NCI-H446 (cell line): ENCODE results near the gene NOS3.

Experiments
- DNase-seq, 2 experiments: peaks; one replicate each; lab custom pipeline; 2025; lab: John Stamatoyannopoulos, UW

NOS3 gene

DNA sequence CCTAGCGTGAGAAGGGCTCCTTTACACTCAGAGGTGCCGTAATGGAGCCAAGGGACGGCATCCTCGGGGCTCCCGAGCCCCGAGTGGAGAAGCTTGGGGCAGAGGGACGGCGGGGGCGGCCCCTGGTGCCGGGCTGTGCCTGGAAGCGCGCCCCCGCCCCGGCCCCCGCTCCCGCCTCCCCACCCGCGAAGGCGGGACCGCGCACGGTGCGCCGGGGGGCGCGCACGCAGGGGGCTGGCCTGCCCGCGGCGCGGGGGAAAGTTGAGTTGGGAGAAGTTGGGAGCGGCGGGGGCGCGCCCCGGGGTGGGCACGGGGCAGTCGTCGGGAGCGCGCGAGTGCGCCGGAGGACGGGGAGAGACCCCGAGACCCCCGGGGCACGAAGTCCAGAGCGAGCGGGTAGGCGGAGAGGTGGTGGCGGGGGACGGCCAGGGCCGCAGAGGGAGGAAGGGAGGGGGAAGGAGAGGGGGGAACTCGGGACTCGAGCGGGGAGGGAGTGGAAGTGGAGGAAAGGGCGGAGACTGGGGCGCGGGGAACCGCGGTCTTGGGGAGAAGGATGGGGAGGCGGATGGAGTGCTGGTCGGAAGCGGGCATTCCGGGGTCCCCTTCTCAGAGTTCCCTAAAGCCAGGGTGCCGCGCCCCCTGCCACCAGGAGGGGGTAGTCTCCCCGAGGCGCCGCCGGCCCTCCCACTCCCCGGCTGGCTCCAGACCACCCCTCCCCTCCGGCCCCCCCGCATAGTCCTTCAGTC is 68.7 kb downstream of the NOS3 start, which contains the start of gene SLC4A2:
Gene SLC4A2 (plus strand): TSS at position 223 of the 746 bp plus-strand sequence. CDS start 2,399 bp downstream, outside the sequence.
- DNase-seq = peak; percentile 42 to 77

DNA sequence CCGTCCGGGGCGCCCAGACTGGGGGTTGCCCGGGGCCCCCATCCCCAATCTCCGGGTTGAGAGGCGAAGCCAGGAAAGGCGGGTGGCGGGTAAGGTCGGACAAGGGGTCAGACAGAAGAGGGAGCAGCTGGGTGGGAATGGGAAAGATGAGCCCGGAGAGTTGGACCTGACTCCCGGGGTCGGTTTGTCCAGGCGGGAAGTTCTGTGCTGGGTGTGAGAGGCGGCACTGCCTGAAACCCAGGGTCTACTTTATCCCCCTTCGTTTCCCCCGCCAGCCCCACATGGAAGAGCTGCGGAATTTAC is 69.2 kb downstream of the NOS3 start:
- DNase-seq = no peak

DNA sequence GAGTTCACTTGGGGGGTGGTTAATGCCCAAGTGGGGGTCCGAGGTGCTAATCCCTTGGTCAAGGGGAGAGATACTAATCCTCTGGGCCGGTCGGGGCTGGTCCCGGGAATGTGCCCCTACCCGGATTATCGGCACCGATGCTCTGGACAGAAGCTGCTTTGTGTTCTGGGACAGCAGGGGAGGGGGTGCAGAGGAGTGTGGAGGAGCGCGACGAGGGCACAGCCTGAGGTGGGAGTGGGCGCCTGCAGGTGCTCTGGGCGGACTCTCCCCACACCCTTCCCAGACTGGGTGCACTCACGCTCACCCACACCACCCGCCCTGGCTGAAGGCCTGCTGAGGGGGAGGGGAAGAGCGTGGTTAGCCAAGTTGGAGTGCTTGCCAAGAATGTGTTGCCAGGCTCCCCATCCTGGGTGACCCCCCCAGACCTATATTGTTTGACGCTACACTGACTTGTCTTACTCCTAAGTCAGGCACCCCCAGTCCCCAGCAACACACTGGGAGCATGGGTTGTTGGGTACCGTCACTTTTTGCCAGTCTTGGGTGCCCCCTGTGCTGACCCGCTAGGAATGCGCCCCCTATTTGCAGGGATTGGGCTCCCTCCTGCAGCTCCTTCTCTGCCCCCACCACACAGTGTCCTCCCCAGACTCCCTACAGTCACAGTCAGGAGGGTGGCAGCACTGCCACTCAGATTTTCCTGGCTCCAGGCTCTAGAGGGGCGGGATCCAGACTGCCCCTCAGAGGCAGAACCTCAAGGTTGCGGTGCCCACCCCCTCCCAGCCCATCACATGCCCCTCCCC is 69.8 kb downstream of the NOS3 start:
- peak in 1 of 2 experiments; percentile 17 for DNase-seq

- no peak for DNase-seq
Measured at GRCh38 chr7:151061213-151062110, 70.6 kb downstream of the NOS3 start.

DNA sequence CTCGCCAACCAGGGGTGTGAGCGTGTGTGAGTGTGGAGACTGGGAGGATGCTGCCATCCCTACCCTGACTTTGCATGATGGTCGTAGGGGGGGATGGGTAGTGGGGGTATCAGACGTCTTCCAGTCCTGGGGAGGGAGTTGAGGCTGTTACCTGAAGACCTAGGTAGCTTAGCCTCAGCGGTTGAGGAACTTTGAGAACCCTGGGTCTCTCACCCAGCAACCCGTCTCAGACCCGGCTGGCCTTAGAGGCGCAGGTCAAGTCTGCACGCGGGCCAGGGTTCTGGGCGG is 71.2 kb downstream of the NOS3 start:
- no peak for DNase-seq

DNA sequence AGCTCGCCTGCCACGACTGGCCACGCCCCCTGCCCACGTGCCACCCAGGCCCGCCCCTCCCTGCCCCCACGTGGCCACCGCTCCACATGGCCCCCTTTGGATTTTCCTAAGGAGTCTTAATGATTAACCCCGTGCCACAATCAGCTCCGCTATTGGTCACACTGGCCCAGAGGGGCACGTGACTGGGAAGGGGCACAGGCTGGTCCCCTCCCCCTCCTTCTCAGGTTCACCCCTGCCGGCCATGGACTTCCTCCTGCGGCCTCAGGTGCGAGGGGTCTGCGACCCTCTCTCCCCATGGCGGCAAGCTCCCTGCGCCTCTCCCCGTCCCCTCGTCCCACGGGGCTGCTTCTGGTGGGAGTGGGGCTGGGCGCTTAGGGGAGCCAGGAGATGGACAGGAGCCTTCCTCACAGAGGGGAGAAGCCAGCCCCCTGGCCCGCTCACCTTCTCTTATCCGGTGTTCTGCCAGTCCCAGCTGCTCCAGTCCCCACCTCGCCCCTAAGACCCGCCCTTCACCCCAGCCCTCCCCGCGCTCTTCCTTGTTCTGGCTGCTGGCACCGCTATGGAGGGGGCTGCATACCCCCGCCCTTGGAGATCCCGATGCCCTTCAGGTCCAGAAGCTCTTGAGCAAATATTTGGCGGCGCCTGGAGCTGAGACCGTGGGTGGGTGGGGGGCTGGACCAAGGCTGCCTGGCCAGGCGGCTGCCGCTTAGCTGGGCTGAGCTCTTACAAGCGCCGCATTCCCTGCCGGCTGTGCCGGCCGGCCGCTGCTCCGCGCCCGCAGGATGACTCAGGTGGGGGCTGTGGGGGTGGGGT is 71.8 kb downstream of the NOS3 start:
- DNase-seq = no peak

DNA sequence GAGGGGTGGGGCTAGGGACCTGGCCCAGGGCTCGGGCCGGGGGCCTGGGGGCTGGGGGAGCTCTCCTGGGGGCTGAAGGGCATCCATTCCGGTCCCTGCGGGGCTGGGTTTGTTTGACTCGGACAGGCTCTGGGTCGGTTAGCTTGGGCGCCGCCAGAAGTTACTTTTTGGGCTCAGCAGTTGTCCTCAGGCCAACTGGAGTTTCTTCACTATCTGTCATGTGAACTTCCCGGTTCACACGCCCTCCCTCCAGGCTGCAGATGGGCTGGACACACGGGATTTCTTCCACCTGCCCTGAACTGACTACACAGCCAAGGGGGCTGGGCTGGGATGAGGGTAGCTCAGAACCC is 72.4 kb downstream of the NOS3 start:
- DNase-seq = no peak
